HG02884 (cell line): ENCODE measurements around the gene NRXN3.

Experiments
- ATAC-seq: cut with Tn5 transposase; IDR thresholded peaks from one replicate; pipeline ENCODE4 v1.9.1; 2021; ENCODE audit warnings: mild to moderate bottlenecking, moderate library complexity; ENCODE audit not compliant: unreplicated experiment

The NRXN3 gene

GRCh38 chr14:79643132-79643531 lies 1473.0 kb downstream of the NRXN3 start:
- no peak for ATAC-seq

- ATAC-seq = no peak
These were observed 1475.7 kb downstream of the NRXN3 start for GRCh38 chr14:79645753-79646362.

GRCh38 chr14:79649856-79650255 lies 1479.7 kb downstream of the NRXN3 start:
- no peak for ATAC-seq

DNA sequence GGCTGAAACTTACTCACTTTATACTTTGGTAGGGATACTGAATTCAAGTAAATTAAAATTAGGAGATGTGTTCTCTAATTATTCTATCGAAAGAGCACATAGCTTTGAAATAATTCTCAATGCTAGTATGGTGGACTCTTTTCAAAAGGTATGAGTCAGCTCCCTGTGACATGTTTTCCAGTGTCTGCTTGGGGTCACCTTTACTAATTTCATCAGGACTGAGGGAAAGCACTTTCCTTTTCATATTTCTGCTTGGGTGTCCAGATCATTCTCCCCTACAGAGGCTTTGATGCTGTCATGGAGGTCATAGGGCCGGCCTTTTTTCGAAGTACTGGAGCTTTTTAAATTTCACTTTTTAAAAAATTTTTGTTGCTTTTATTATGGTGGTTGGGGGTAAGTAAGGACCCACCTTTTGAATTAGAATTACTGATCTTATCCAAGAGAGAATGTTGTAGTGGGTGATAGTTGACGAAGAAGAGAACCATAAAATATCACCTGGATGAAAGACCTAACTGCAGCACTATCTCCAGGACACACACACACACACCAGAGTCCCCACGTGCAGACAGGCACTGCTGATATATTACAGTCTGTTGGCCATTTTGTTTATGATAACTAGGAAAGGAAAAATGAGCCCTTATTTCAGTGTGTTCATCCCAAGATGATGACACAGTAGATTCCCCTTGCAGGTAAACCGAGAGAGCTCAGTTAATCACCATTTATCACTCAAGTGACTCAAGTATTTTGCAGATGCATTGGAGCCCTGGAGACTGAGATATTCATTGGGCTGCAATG lies 1482.5 kb downstream of the NRXN3 start:
- no peak for ATAC-seq

DNA sequence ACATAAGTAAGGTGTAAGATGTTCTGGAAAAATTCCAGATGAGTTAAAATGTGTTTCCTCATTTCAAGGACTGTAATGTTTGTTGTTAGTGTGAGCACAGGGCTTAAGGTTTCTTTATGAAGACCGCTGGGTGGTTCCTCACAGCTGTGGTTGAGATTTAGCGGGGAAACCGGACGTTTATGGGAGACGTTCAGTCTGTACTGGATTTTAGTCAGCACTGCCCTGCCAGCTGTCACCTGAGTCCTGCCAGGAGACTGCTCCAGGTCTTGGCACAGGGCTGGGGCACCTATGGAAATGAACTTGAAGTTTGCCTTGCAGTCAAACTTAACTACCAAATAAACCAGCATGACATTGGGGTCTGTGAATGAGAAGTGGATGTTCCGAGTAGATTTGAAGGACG lies 1485.9 kb downstream of the NRXN3 start:
- no peak for ATAC-seq

- ATAC-seq = no peak
These were observed 1486.3 kb downstream of the NRXN3 start for GRCh38 chr14:79656496-79656895.

- ATAC-seq = no peak
These were observed 1488.0 kb downstream of the NRXN3 start for GRCh38 chr14:79658221-79658620.

GRCh38 chr14:79658769-79659168 lies 1488.6 kb downstream of the NRXN3 start:
- ATAC-seq = no peak

- no peak for ATAC-seq
These were observed 1490.1 kb downstream of the NRXN3 start for GRCh38 chr14:79660053-79660939.

GRCh38 chr14:79661752-79662151 lies 1491.6 kb downstream of the NRXN3 start:
- ATAC-seq = no peak

GRCh38 chr14:79663453-79663852 lies 1493.3 kb downstream of the NRXN3 start:
- ATAC-seq = no peak

DNA sequence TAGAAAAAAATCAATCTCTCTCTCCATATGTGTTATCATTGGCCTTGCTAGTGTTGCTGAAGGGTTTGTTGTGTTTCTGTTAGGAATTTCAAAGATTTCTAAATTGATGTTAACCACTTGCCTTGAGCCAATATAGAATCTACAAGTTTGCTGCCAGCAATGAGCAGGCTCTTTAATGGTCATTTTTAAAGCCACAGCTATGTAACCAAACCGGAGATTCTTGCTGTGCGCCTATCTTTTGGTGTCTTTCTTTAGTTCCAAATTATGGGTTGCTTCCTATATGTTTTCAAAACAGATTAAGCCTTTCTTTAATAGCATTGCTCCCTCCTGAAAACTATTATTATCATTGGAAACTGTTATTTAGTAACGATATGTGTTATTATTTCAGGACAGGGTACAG lies 1495.4 kb downstream of the NRXN3 start:
- ATAC-seq = no peak

DNA sequence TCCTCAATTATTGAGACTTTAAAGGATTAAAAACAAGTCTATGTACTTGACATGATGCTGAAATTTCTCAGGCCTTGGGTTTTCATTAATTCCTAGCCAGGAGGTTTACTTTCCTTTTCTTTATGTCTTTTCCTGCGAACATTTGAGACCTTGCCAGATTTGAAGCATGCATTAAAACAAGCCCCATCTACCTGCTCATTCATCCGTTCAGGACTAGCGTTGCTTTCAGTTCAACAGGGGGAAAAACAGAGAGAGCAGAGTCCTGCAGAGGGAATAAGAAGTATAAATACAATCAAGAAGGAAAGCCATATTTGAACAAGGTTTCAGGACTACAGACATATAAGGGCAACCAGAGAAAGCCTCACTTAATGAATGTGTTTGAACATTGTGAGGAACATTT lies 1498.8 kb downstream of the NRXN3 start:
- ATAC-seq = no peak

- no peak for ATAC-seq
These were observed 1500.6 kb downstream of the NRXN3 start for GRCh38 chr14:79670811-79671210.

GRCh38 chr14:79680087-79680486 lies 1509.9 kb downstream of the NRXN3 start:
- no peak for ATAC-seq

GRCh38 chr14:79686196-79686595 lies 1516.0 kb downstream of the NRXN3 start:
- no peak for ATAC-seq

GRCh38 chr14:79690960-79691359 lies 1520.8 kb downstream of the NRXN3 start:
- ATAC-seq = no peak

GRCh38 chr14:79693935-79694334 lies 1523.8 kb downstream of the NRXN3 start:
- ATAC-seq = no peak

DNA sequence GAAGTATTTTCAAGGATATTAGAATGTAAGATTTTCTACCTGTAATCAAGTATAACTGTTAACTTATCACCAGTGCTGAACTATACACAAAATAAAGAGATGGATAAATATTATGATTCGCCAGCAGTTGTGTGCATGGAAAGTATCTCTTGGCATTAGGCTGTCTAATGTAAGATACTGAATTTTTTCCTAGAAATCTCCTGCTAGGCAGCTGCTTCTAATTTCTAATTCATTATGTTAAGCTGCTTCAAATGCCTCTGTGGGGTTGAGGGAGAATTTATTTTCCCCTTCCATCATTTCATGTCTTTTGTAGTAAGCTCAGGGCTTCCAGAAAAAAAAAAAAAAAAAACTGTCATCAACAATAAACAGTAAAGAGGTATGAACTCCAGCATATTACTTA lies 1525.1 kb downstream of the NRXN3 start:
- ATAC-seq = no peak

GRCh38 chr14:79698298-79698711 lies 1528.1 kb downstream of the NRXN3 start:
- ATAC-seq = no peak

GRCh38 chr14:79699206-79699605 lies 1529.0 kb downstream of the NRXN3 start:
- no peak for ATAC-seq

GRCh38 chr14:79701371-79701770 lies 1531.2 kb downstream of the NRXN3 start:
- no peak for ATAC-seq
